Peyer's patch (tissue), 4 donors: ENCODE results near the gene MCTP2. TPM values are rescaled to one million over a fixed set of nuclear protein-coding genes. Genes with fewer than 3 reads are reported as not detected.
"Not testable (repeated sequence)": the region's sequence is repeated elsewhere in the genome, so short reads cannot be mapped to it uniquely, and the experiment has no call there.

Experiments used
- DNase-seq, 3 donors: peaks; one replicate each; pipeline ENCODE4 v3.0.0-alpha.2; 2017 to 2019
- H3K27ac ChIP-seq, 4 donors: fragments of 200-600 bp; sonication (generic); one replicate each; pipeline ENCODE4 v1.5.1; 2016 to 2019
- H3K27me3 ChIP-seq, 2 donors: fragments of 200-600 bp; sonication (generic); one replicate each; pipeline ENCODE4 v1.5.1; 2019
- H3K36me3 ChIP-seq, 3 donors: fragments of 200-600 bp; sonication (generic); one replicate each; pipeline ENCODE4 v1.5.1; 2016 to 2019
- H3K4me1 ChIP-seq, 4 donors: fragments of 200-600 bp; sonication (generic); one replicate each; pipeline ENCODE4 v1.5.1; 2016 to 2019
- H3K4me3 ChIP-seq, 4 donors: fragments of 200-600 bp; sonication (generic); 1 replicate in 3 of 4; 2 replicates in 1 of 4; pipeline ENCODE4 v1.5.1; 2016 to 2019; ENCODE audit warnings: mild to moderate bottlenecking in 1 of 4
- H3K9me3 ChIP-seq, 4 donors: fragments of 200-600 bp; sonication (generic); one replicate each; pipeline ENCODE4 v1.5.1; 2016 to 2019; ENCODE audit warnings: mild to moderate bottlenecking in 1 of 4
- POLR2A ChIP-seq, 2 donors: fragments of 450-650 bp; IDR thresholded peaks; one replicate each; pipeline ENCODE4 v1.5.1; 2017; ENCODE audit warnings: antibody characterized with exemption in 2 of 2, mild to moderate bottlenecking in 2 of 2, moderate library complexity in 2 of 2
- total RNA-seq, 4 donors: library from RNA; depleted of rRNA; stranded (reverse); fragments of >200 nt; gene quantifications; one replicate each; pipeline ENCODE4 v1.1.0, GENCODE V29; 2016
- TF ChIP-seq, protein P1 (sequence below), 6 experiments: fragments of 450-650 bp in 4 of 6; fragments of 200-600 bp in 2 of 6; sonication (generic) in 1 of 6; IDR thresholded peaks; one replicate each; pipeline ENCODE4 v1.5.1; 2017 to 2019; ENCODE audit warnings: antibody characterized with exemption in 6 of 6, mild to moderate bottlenecking in 3 of 6, moderate library complexity in 1 of 6

The MCTP2 gene
- total RNA-seq, 4 donors from 2014 or later, result 40.8 to 241 (median 74.0) TPM

DNA sequence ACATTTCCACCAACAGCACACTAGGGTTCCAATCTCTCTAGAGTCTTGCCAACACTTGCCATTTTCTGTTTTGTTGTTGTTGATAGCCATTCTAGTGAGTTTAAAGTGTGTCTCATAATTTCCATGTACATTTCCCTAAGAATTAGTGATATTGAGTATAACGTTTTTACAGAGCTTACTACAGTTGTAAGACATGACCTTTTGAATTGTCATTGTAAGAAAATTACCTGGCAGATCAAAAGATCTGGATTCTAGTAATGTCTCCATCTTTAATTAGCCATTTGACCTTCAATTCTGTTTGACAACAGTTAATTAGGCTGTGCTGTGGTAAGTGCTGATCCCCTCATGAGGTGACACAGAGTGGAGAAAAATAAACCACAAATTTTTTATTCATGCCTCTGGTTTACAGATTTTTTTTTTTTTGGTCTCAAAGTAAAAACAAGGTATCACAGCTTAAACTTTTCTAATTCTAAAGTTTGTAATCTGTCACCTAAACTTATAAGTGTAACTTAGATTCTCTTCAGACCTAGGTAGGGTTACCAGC is 20.9 kb downstream of the MCTP2 start:
- Histone ChIP-seq H3K4me1 (peaks cover 0 to 18% (median 6%) of the 10 kb centered on the region in 4 donors), H3K27ac (no peak overlapping the region), H3K36me3 (no peaks in the 10 kb centered on the region), H3K27me3 (no peaks in the 10 kb centered on the region), H3K9me3 (no peaks in the 10 kb centered on the region), H3K4me3 (no peak overlapping the region)
- TF ChIP-seq POLR2A (IDR thresholded peaks at IDR 0.05), result no peak
- TF ChIP-seq, protein P1, sequence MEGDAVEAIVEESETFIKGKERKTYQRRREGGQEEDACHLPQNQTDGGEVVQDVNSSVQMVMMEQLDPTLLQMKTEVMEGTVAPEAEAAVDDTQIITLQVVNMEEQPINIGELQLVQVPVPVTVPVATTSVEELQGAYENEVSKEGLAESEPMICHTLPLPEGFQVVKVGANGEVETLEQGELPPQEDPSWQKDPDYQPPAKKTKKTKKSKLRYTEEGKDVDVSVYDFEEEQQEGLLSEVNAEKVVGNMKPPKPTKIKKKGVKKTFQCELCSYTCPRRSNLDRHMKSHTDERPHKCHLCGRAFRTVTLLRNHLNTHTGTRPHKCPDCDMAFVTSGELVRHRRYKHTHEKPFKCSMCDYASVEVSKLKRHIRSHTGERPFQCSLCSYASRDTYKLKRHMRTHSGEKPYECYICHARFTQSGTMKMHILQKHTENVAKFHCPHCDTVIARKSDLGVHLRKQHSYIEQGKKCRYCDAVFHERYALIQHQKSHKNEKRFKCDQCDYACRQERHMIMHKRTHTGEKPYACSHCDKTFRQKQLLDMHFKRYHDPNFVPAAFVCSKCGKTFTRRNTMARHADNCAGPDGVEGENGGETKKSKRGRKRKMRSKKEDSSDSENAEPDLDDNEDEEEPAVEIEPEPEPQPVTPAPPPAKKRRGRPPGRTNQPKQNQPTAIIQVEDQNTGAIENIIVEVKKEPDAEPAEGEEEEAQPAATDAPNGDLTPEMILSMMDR (IDR thresholded peaks at IDR 0.05), result no peak
- no peak for DNase-seq

DNA sequence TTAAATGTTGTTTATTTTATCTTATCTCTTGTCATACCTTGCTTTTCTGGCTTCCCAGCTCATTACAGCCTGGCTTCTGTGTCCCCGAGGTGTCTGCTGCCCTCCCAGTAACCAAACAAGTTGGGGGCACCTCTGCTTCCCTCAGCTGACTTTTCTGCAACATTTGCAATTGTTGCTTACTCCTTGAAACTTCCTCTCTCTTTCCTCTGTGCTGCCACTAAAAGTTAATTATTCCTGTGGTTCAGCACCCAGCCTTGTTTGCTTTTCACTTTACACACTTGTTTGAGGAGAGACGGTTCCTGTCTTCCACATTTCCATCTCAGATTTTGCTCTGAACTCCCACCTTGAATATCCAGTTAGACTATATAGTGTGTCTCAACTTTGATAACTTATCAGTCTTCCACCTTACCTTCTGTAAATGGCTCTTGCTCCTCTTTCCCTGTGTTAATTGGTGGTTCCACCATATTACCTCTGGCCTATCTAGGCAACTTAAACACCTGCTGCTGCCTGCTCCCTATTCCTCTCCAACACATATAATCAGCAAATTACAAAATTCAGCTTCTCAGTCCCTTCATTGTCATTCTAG is 21.6 kb downstream of the MCTP2 start:
- TF ChIP-seq POLR2A (IDR thresholded peaks at IDR 0.05), result no peak
- TF ChIP-seq, protein P1 (IDR thresholded peaks at IDR 0.05), result no peak
- DNase-seq, result no peak
- H3K27me3 ChIP-seq, result no peaks in the 10 kb centered on the region
- H3K36me3 ChIP-seq, result no peaks in the 10 kb centered on the region
- H3K27ac ChIP-seq, result no peak overlapping the region
- H3K4me3 ChIP-seq, result no peak overlapping the region
- H3K9me3 ChIP-seq, result no peaks in the 10 kb centered on the region
- H3K4me1 ChIP-seq, result peaks cover 0 to 18% (median 6%) of the 10 kb centered on the region in 4 donors

DNA sequence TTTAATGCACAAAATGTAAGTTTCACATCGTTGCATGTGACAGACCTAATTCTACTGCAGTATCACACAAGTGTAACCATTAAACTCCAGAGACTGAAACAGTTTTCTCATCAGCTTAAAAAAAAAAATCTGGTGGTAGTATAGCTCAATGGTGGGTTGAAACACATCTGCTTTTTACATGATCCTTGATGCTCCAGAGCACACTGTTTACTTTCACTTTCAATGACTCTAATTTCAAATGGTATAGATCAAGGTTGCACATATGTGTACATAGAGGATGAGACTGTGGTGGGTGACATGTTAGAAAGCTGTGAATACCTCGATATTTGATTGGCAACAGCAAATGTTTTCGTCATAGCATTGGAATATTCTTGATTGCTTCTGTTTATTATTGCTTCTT is 22.4 kb downstream of the MCTP2 start:
- no peak for DNase-seq
- H3K27ac ChIP-seq, result no peak overlapping the region
- no peaks in the 10 kb centered on the region for H3K9me3 ChIP-seq
- H3K27me3 ChIP-seq, result no peaks in the 10 kb centered on the region
- H3K4me3 ChIP-seq, result no peak overlapping the region
- no peaks in the 10 kb centered on the region for H3K36me3 ChIP-seq
- peaks cover 0 to 17% (median 6%) of the 10 kb centered on the region in 4 donors for H3K4me1 ChIP-seq
- no peak for TF ChIP-seq POLR2A (IDR thresholded peaks at IDR 0.05)
- TF ChIP-seq, protein P1 (IDR thresholded peaks at IDR 0.05), result no peak

DNA sequence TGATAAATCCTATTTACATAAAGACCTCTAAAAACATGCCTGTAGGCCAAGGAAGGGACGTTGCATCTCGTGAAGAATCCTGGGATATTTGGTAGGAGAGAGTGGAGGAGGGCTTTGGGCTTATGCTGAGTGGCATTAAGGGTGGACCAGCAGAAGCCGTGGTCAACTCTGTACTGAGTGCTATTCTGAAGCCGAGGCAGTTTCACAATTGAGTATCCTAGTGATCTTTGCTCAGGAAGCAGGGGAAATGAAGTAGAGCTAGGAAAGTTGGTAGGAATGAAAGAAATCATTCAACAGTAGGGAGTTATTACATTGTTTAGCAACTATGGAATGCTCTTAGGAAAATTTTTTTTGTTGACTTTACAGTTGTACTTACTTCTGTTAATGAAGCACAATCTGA is 24.2 kb downstream of the MCTP2 start:
- no peak overlapping the region for H3K27ac ChIP-seq
- no peak for DNase-seq
- peaks cover 0 to 18% (median 10%) of the 10 kb centered on the region in 4 donors for H3K4me1 ChIP-seq
- H3K27me3 ChIP-seq, result no peaks in the 10 kb centered on the region
- no peak overlapping the region for H3K4me3 ChIP-seq
- no peaks in the 10 kb centered on the region for H3K9me3 ChIP-seq
- no peak for TF ChIP-seq POLR2A (IDR thresholded peaks at IDR 0.05)
- TF ChIP-seq, protein P1 (IDR thresholded peaks at IDR 0.05), result no peak
- H3K36me3 ChIP-seq, result no peaks in the 10 kb centered on the region

DNA sequence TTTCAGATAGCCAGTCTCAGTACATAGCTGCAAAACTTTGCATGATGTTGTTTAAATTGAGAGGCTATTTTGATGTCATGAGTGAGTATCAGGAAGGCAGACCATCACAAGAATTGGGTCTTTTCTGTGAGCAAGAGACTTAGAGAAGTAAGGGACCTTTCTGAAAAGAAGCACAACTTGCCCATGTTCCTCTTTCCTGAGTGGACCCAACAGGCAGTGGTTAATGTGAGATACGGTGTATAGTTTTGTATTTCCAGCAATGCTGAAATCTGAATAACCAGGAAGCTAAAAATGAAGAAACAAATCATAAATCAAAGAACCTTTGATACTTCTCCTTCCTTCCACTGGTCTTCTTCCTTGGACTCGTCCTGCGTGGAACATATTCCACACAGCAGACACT is 25.1 kb downstream of the MCTP2 start:
- no peak for TF ChIP-seq POLR2A (IDR thresholded peaks at IDR 0.05)
- TF ChIP-seq, protein P1 (IDR thresholded peaks at IDR 0.05), result no peak
- H3K4me3 ChIP-seq, result no peak overlapping the region
- no peaks in the 10 kb centered on the region for H3K27me3 ChIP-seq
- no peaks in the 10 kb centered on the region for H3K9me3 ChIP-seq
- H3K36me3 ChIP-seq, result no peaks in the 10 kb centered on the region
- H3K4me1 ChIP-seq, result peaks cover 0 to 18% (median 10%) of the 10 kb centered on the region in 4 donors
- no peak for DNase-seq
- H3K27ac ChIP-seq, result peak overlapping the region in 1 of 4 donors; percentile 33

DNA sequence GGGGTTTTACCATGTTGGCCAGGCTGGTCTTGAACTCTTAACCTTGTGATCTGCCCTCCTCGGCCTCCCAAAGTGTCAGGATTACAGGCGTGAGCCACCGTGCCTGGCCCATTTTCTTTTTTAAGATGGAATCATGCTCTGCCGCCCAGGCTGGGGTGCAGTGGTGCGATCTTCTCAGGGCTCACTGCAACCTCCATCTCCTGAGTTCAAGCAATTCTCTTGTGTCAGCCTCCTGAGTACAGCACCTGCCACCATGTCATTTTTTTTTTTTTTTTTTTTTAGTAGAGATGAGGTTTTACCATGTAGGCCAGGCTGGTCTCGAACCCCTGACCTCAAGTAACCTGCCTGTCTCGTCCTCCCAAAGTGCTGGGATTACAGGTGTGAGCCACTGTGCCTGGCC is 26.4 kb downstream of the MCTP2 start:
- H3K27me3 ChIP-seq, H3K36me3 ChIP-seq, H3K9me3 ChIP-seq, H3K4me3 ChIP-seq, DNase-seq: not testable (repeated sequence)
- H3K4me1 ChIP-seq, result peaks cover 0 to 18% (median 9%) of the 10 kb centered on the region in 4 donors
- peak overlapping the region in 1 of 4 donors; percentile 53 for H3K27ac ChIP-seq
